ENCODE data around the gene C10orf53.

C10orf53 gene

DNA sequence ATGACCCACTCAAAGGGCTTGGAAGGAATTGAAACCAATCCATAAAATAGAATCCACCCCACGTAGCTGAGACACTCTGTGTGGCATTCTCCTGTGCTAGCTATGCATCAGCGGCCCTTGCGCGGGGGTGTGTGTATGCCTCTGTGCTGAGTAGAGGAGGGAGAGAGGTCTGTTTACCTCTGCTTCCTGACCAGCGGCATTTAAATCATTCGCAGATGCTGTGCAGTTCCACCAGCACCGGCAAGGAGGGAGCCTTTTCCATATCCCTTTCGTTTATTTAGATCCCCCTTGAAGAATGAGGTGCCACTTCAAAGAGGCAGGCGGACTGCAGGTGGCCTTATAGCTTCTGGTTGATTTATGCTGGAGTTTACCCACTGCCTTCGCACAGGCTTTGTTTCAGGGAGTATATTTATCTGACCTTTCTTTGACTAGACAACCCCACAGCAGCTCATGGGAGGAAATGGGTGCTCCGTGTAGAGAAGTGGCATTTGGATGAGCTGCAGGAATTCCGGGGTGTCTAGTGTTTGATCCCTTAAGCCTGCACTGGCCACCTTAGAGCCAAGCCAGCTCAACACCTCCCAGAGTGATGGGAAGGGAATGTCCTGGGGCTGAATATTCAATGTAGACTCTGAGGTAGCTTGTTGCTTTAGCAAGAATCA, 11.4 kb downstream of the C10orf53 start:
- Histone ChIP-seq H3K27ac (no peak overlapping the region), H4K20me1 (no peaks in the 10 kb centered on the region), H3K4me1 (no peaks in the 10 kb centered on the region), H3K9me3 (replicated peaks in 1 of 11) (peaks cover 16 to 31% (median 24%) of the 10 kb centered on the region in 11 experiments), H3K9ac (no peak overlapping the region), H3K4me2 (no peak overlapping the region), H3K36me3 (no peaks in the 10 kb centered on the region), H3K4me3 (no peak overlapping the region), H3K27me3 (peaks cover 14 to 35% (median 29%) of the 10 kb centered on the region in 11 experiments; a peak in 21 of 22 replicates)
- no peak for TF ChIP-seq Cebpa-rat (IDR thresholded peaks at IDR 0.05)

DNA sequence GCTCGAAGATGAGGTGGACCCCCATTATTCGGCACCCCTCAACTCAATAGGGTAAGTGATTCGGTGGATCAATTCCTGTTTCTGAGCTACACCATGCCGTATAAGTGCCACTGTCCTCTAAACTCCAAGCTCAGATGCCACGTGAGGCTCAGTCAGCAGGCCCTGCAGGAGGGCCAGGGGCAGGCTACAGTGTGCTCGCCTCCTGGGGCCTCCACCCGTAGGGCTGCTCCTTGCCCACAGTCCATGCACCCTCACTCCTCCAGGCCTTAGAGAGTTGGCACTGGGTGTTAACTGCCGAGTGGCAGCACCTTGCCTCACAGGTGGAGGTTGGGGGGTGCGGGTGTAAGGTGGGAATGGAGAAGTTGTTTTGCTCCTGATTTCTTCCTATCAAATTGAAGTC, 12.1 kb downstream of the C10orf53 start:
- Histone ChIP-seq H4K20me1 (no peaks in the 10 kb centered on the region), H3K4me1 (no peaks in the 10 kb centered on the region), H3K4me3 (no peak overlapping the region), H3K9ac (no peak overlapping the region), H3K9me3 (replicated peaks in 1 of 11) (peaks cover 11 to 27% (median 19%) of the 10 kb centered on the region in 11 experiments), H3K36me3 (no peaks in the 10 kb centered on the region), H3K27ac (no peak overlapping the region), H3K27me3 (peaks cover 14 to 35% (median 29%) of the 10 kb centered on the region in 11 experiments; a peak in 21 of 22 replicates), H3K4me2 (no peak overlapping the region)
- TF ChIP-seq Cebpa-rat (IDR thresholded peaks at IDR 0.05) = no peak

DNA sequence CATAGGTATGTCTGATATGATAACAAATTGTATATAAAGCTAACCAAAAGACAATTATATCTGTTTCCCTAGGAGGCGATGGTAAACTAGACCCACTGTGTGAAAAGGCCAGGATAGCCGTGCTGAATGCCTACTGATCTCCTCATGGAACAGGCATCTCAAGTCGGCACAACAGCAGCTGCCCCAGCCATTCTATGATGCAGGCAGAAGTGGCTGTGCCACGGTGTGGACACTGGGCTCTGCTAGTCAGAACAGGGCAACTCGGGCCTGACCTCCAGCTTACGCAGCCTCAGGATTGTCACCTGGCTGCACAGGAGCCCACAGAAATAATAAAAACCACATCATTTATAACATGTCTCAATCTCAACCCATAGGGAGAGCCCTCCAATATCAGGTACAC, 15.0 kb downstream of the C10orf53 start:
- H4K20me1 ChIP-seq = no peaks in the 10 kb centered on the region
- no peak overlapping the region for H3K27ac ChIP-seq
- H3K9ac ChIP-seq = no peak overlapping the region
- H3K4me2 ChIP-seq = no peak overlapping the region
- no peaks in the 10 kb centered on the region for H3K4me1 ChIP-seq
- H3K27me3 ChIP-seq = peaks cover 10 to 27% (median 21%) of the 10 kb centered on the region in 11 experiments; a peak in 21 of 22 replicates
- H3K36me3 ChIP-seq = no peaks in the 10 kb centered on the region
- H3K4me3 ChIP-seq = no peak overlapping the region
- TF ChIP-seq Cebpa-rat (IDR thresholded peaks at IDR 0.05) = no peak
- peaks cover 0 to 9% (median 7%) of the 10 kb centered on the region in 11 experiments; a peak in 15 of 22 replicates for H3K9me3 ChIP-seq (replicated peaks in 1 of 11)

DNA sequence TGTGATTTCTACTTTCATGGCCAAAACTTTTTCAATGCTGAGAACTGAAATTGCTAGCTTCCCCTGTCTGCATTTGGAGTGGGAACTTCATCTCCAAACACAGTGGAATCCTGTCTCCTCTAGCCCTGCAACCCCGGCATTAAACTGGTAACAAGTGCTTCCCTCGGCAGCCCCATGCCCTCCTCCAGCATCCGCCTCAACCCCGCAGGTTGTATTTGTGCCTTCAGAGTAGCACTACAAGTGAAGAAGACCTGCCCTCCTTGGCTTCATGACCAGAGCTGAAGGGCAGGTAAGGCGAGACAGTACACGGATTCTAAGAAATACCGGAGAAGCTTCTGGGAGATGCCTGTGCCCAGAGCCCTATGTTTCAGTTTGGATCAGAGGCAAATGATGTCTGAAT, 16.9 kb downstream of the C10orf53 start:
- Histone ChIP-seq H3K4me1 (no peaks in the 10 kb centered on the region), H3K9me3 (replicated peaks in 1 of 11) (peaks cover 0 to 9% (median 7%) of the 10 kb centered on the region in 11 experiments; a peak in 15 of 22 replicates), H4K20me1 (no peaks in the 10 kb centered on the region), H3K27ac (no peak overlapping the region), H3K36me3 (no peaks in the 10 kb centered on the region), H3K4me2 (no peak overlapping the region), H3K27me3 (peaks cover 0 to 8% (median 4%) of the 10 kb centered on the region in 11 experiments; a peak in 8 of 22 replicates), H3K4me3 (no peak overlapping the region), H3K9ac (no peak overlapping the region)
- TF ChIP-seq Cebpa-rat (IDR thresholded peaks at IDR 0.05) = no peak

DNA sequence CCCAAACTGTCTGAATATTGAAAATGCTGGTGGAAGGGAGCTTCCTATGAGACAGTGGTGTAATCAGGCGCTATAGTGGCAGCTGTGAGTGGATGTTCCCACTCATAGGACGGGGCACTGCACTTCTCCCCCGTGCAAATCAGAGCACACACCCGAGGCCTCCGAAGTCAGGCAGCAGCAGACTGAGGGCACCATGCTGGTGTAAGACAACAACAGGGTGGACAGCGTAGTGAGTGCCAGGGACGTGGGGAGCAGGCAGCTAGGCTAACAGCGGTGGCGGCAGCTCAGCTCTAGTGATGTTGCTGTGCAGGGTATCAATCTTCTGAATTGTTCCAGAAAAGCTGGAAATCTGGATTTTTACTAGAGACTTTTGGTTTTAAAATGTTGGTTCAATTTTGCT, 19.2 kb downstream of the C10orf53 start:
- Histone ChIP-seq H3K27me3 (no peaks in the 10 kb centered on the region), H3K36me3 (no peaks in the 10 kb centered on the region)
- no peak for TF ChIP-seq Cebpa-rat (IDR thresholded peaks at IDR 0.05)

DNA sequence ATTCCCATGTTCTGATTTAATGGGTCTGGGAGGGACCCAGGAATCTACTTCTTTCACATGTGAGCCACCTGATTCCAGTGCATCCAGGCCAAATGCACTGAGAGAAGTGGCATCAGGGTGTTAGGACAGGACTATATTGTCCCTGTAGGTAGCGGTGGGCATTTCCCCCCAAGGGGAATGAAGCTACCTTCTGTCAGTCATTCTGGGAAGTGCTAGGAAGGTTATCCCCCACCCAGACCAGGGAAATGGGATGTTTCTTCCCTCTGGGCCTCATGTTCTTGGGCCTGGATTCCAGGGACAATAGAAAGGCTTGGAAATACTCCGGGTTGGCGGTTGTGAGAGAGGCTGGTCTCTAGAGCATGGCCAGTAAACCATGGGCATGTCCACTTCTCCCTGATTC, 20.8 kb downstream of the C10orf53 start:
- TF ChIP-seq Cebpa-rat (IDR thresholded peaks at IDR 0.05) = no peak
- Histone ChIP-seq H3K4me3 (no peak overlapping the region), H3K9ac (no peak overlapping the region), H3K36me3 (no peaks in the 10 kb centered on the region), H3K27ac (no peak overlapping the region), H3K4me2 (no peak overlapping the region), H3K9me3 (replicated peaks in 1 of 11) (peaks cover 3 to 12% (median 6%) of the 10 kb centered on the region in 11 experiments; a peak in 16 of 22 replicates), H3K4me1 (no peaks in the 10 kb centered on the region), H3K27me3 (no peaks in the 10 kb centered on the region), H4K20me1 (no peaks in the 10 kb centered on the region)

More for the DNA sequence above, 19.2 kb downstream of the C10orf53 start:
- Histone ChIP-seq H3K4me3 (no peak overlapping the region), H3K9me3 (replicated peaks in 1 of 11) (peaks cover 0 to 7% (median 1%) of the 10 kb centered on the region in 11 experiments; a peak in 6 of 22 replicates), H4K20me1 (no peaks in the 10 kb centered on the region), H3K4me2 (no peak overlapping the region), H3K4me1 (no peaks in the 10 kb centered on the region), H3K27ac (no peak overlapping the region), H3K9ac (no peak overlapping the region)

DNA sequence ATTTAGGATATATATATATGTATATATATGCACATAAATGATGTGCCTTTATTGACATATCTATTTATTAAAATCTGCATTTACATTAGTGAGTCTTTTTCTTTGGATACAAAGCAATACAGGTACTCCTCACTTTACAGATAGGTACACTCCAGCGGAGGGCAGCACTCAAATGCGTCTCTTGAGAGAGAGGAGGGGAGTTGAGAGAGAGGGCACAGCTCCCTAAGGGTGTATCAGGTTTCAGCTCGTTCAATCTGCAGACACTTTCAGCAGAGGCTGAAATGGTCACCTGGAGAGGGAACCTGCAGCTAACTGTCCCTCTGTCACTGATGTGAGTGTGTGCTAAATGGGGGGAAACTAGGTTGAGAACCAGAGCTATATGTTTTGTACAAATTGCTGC, 21.5 kb downstream of the C10orf53 start:
- H3K9ac ChIP-seq = no peak overlapping the region
- TF ChIP-seq Cebpa-rat (IDR thresholded peaks at IDR 0.05) = no peak
- peaks cover 6 to 16% (median 9%) of the 10 kb centered on the region in 11 experiments; a peak in 16 of 22 replicates for H3K9me3 ChIP-seq (replicated peaks in 1 of 11)
- no peak overlapping the region for H3K4me2 ChIP-seq
- no peaks in the 10 kb centered on the region for H4K20me1 ChIP-seq
- no peak overlapping the region for H3K27ac ChIP-seq
- H3K4me3 ChIP-seq = no peak overlapping the region
- H3K27me3 ChIP-seq = no peaks in the 10 kb centered on the region
- no peaks in the 10 kb centered on the region for H3K36me3 ChIP-seq
- H3K4me1 ChIP-seq = no peaks in the 10 kb centered on the region

DNA sequence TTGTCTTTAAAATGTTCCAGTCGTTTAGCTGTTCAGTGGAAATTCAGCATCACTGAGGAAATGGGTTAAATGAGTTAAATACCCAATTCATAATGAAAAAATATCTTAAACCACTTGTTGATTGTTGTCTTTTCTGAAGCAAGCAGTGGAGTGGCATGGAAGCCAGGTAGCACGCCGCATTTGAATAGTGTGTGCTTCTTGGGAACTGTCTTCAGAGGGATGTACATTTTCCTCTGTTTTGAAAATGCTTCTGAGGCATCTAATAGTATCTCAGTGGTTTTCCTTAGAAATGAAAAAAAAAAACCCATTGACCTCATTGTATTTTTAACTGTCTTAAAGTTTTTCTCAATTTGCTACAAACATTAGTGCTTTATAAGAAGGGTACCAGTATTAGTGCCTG, 28.1 kb downstream of the C10orf53 start:
- no peak for TF ChIP-seq Cebpa-rat (IDR thresholded peaks at IDR 0.05)
- Histone ChIP-seq H4K20me1 (no peaks in the 10 kb centered on the region), H3K9ac (no peak overlapping the region), H3K27ac (no peak overlapping the region), H3K4me1 (no peaks in the 10 kb centered on the region), H3K27me3 (no peaks in the 10 kb centered on the region), H3K9me3 (replicated peaks in 1 of 11) (peaks cover 6 to 16% (median 9%) of the 10 kb centered on the region in 11 experiments; a peak in 16 of 22 replicates), H3K4me2 (no peak overlapping the region), H3K4me3 (no peak overlapping the region), H3K36me3 (no peaks in the 10 kb centered on the region)

DNA sequence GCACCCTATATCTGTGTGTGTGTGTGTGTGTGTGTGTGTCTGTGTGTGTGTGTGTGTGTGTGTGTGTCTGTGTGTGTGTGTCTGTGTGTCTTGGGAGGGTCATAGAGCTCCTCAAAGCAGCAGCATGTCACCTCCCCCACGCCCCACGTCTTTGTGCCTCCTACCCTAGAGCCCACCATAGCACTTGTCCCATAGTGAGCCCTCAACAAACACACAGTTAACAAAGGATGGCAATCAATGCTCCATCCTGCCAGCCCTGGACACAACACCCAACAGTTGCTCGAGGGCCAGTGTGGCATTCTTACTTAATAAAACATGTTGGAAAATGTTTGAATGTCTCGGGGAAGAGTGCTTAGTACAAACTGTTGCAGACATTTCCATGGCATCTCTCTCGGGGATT, 30.5 kb downstream of the C10orf53 start:
- no peak overlapping the region for H3K9ac ChIP-seq
- no peak overlapping the region for H3K4me3 ChIP-seq
- no peaks in the 10 kb centered on the region for H3K4me1 ChIP-seq
- no peaks in the 10 kb centered on the region for H4K20me1 ChIP-seq
- H3K36me3 ChIP-seq = no peaks in the 10 kb centered on the region
- H3K27me3 ChIP-seq = no peaks in the 10 kb centered on the region
- H3K27ac ChIP-seq = no peak overlapping the region
- H3K9me3 ChIP-seq (replicated peaks in 1 of 11) = peaks cover 14 to 24% (median 21%) of the 10 kb centered on the region in 11 experiments; a peak in 21 of 22 replicates
- TF ChIP-seq Cebpa-rat (IDR thresholded peaks at IDR 0.05) = no peak
- H3K4me2 ChIP-seq = no peak overlapping the region

DNA sequence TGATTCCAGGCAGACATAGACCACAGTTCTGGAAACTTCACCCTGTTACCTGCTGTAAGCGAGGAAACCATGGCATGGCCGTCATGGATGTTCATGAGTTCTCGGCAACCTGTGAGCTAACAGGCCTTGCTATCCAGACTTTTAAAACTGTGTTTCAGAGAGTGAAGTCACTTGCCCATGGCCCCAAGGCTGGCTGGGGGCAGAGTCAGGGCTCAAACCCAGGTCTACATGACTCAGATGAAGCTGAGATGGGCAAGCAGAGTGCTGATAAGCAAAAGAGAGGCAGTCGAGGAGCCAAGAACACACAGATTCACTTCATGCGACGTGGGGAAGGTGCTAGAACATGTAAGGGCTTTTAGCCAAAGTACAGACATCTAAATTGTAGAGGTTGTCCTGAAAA, 31.5 kb downstream of the C10orf53 start:
- Histone ChIP-seq H4K20me1 (no peaks in the 10 kb centered on the region), H3K4me2 (no peak overlapping the region), H3K9ac (no peak overlapping the region), H3K27ac (no peak overlapping the region), H3K36me3 (no peaks in the 10 kb centered on the region), H3K4me3 (no peak overlapping the region), H3K9me3 (replicated peaks in 1 of 11) (peaks cover 10 to 23% (median 20%) of the 10 kb centered on the region in 11 experiments; a peak in 19 of 22 replicates), H3K4me1 (no peaks in the 10 kb centered on the region), H3K27me3 (no peaks in the 10 kb centered on the region)
- no peak for TF ChIP-seq Cebpa-rat (IDR thresholded peaks at IDR 0.05)
